Measurements from ENCODE around the gene HELLS.
"Not testable (repeated sequence)": the region's sequence is repeated elsewhere in the genome, so short reads cannot be mapped to it uniquely, and the experiment has no call there.

HELLS gene

DNA sequence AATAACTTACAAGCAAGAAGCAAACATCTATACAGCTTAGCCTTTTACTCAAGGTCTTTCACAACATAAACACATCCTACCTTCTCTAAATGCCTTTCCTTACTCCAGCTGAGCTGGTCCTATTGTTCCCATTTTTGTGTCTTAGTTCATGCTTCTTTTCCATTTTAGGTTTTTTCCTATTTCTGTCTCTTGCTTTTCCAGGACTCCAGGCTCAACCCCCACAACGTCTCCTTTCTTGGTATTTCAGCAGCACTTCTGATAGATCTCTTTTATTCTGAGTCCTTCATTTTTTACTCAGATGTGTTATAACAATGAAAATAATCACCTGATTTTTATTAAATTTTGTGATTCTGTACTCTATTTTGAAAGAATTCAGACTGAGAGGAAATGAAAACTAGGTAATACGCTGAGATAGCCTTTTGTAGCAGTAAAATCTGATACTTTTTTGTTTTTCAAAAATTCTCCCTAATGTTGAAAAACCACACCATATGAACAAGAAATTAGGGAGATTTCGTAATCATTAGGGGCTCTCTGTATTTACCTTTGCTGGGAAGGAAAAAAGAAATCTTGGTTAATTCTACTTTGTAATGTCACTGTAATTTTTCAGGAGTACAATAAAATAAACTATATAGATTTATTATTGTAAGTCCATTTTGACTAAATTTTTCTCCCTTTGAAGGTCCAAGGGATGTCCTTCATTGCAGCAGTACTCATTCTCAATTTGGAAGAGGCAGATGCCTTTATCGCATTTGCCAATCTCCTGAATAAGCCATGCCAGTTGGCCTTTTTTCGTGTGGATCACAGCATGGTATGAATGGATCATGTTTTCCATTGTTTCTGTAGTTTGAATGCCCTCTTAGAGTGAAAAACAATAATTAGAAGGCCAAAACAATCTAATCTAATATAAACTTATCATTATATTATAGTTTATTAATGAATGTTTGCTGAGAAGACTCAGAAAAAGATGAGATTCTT is 24.0 kb upstream of the HELLS start:
- no peak for DNase-seq
- no peak overlapping the region for H3K18ac ChIP-seq (ENCODE audit: low read length)
- H3K27ac ChIP-seq (ENCODE audit: low read depth, low read length) = no peak overlapping the region
- H3K36me3 ChIP-seq (ENCODE audit: control insufficient read depth in 1 of 2, insufficient read depth in 2 of 2, low read length in 2 of 2) = no peaks in the 10 kb centered on the region
- H3K4me1 ChIP-seq (ENCODE audit: control insufficient read depth in 1 of 2, insufficient read depth in 2 of 2, low read length in 2 of 2) = no peaks in the 10 kb centered on the region
- H3K79me1 ChIP-seq (ENCODE audit: low read length) = no peaks in the 10 kb centered on the region
- H2BK5ac ChIP-seq (ENCODE audit: low read depth, low read length, poor library complexity) = no peak overlapping the region
- H3K14ac ChIP-seq (ENCODE audit: low read length) = no peak overlapping the region
- no peak overlapping the region for H3K23ac ChIP-seq (ENCODE audit: low read length)
- H3K9ac ChIP-seq (ENCODE audit: low read length) = no peak overlapping the region
- H4K12ac ChIP-seq (ENCODE audit: low read depth, low read length) = no peak overlapping the region
- no peaks in the 10 kb centered on the region for H3K79me2 ChIP-seq (ENCODE audit: control insufficient read depth, insufficient read depth, low read length, poor library complexity)
- H3K9me3 ChIP-seq (ENCODE audit: insufficient read depth, low read depth, low read length) = no peaks in the 10 kb centered on the region
- H2AFZ ChIP-seq (ENCODE audit: insufficient read depth, low read length, poor library complexity) = no peak overlapping the region
- no peak overlapping the region for H2AK5ac ChIP-seq (ENCODE audit: low read length)
- no peaks in the 10 kb centered on the region for H3K27me3 ChIP-seq (ENCODE audit: insufficient read depth, low read length)
- no peak overlapping the region for H3K4me3 ChIP-seq (ENCODE audit: low read depth, low read length)
- H2BK120ac ChIP-seq (ENCODE audit: insufficient read depth, low read length, poor library complexity) = no peak overlapping the region
- H3K4me2 ChIP-seq (ENCODE audit: low read length) = no peak overlapping the region
- H2BK12ac ChIP-seq (ENCODE audit: low read length) = no peak overlapping the region
- H4K8ac ChIP-seq (ENCODE audit: low read depth, low read length) = no peak overlapping the region
- H4K91ac ChIP-seq (ENCODE audit: low read depth, low read length) = no peak overlapping the region
- no peak overlapping the region for H3K4ac ChIP-seq (ENCODE audit: low read depth, low read length)
- WGBS (ENCODE audit: extremely low coverage, insufficient coverage, insufficient read length) = no CpG with 5 or more reads among the region's 5 CpGs

DNA sequence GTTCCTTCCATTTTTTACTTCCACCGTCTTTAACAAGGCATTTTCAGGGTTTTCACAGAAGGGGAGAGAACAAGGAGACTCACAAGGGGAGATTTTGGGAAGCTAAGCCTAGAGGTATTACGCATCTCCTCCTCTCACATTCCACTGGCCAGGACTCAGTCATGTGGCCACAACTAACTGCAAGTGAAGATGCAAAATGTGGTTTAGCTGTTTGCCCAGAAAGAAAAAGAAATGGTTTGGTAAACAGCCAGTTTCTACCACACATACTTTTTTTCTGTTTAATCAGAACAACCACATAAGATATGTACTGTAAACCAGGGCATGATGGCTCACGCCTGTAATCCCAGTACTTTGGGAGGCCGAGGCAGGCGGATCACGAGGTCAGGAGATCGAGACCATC is 21.4 kb upstream of the HELLS start:
- H4K8ac ChIP-seq (ENCODE audit: low read depth, low read length) = no peak overlapping the region
- H2BK5ac ChIP-seq (ENCODE audit: low read depth, low read length, poor library complexity) = no peak overlapping the region
- no peak for DNase-seq
- H3K79me2 ChIP-seq (ENCODE audit: control insufficient read depth, insufficient read depth, low read length, poor library complexity) = no peaks in the 10 kb centered on the region
- no CpG with 5 or more reads among the region's 7 CpGs for whole genome bisulfite sequencing (ENCODE audit: extremely low coverage, insufficient coverage, insufficient read length)
- no peaks in the 10 kb centered on the region for H3K79me1 ChIP-seq (ENCODE audit: low read length)
- H3K4me2 ChIP-seq (ENCODE audit: low read length) = no peak overlapping the region
- H3K4me1 ChIP-seq (ENCODE audit: control insufficient read depth in 1 of 2, insufficient read depth in 2 of 2, low read length in 2 of 2) = no peaks in the 10 kb centered on the region
- no peaks in the 10 kb centered on the region for H3K27me3 ChIP-seq (ENCODE audit: insufficient read depth, low read length)
- H3K4me3 ChIP-seq (ENCODE audit: low read depth, low read length) = no peak overlapping the region
- no peak overlapping the region for H3K27ac ChIP-seq (ENCODE audit: low read depth, low read length)
- no peak overlapping the region for H2AK5ac ChIP-seq (ENCODE audit: low read length)
- no peak overlapping the region for H2AFZ ChIP-seq (ENCODE audit: insufficient read depth, low read length, poor library complexity)
- H3K18ac ChIP-seq (ENCODE audit: low read length) = no peak overlapping the region
- no peak overlapping the region for H3K23ac ChIP-seq (ENCODE audit: low read length)
- H3K9me3 ChIP-seq (ENCODE audit: insufficient read depth, low read depth, low read length) = no peaks in the 10 kb centered on the region
- H3K9ac ChIP-seq (ENCODE audit: low read length) = no peak overlapping the region
- H2BK12ac ChIP-seq (ENCODE audit: low read length) = no peak overlapping the region
- H3K14ac ChIP-seq (ENCODE audit: low read length) = no peak overlapping the region
- no peak overlapping the region for H4K91ac ChIP-seq (ENCODE audit: low read depth, low read length)
- no peak overlapping the region for H4K12ac ChIP-seq (ENCODE audit: low read depth, low read length)
- no peaks in the 10 kb centered on the region for H3K36me3 ChIP-seq (ENCODE audit: control insufficient read depth in 1 of 2, insufficient read depth in 2 of 2, low read length in 2 of 2)
- H3K4ac ChIP-seq (ENCODE audit: low read depth, low read length) = no peak overlapping the region
- H2BK120ac ChIP-seq (ENCODE audit: insufficient read depth, low read length, poor library complexity) = no peak overlapping the region

DNA sequence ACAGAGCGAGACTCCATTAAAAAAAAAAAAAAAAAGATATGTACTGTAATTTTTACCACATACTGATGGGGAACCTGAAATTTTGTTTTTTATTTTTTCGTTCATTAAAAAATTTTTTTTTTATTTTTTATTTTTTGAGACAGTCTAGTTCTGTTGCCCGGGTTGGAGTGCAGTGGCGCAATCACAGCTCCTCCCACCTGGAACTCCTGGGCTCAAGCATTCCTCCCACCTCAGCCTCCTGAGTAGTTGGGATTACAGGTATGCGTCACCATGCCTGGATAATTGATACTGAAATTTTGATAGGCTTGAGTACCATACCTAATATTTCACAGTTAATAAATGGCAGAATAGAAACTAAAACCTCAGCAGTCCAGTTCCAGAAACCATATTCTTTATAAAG is 20.9 kb upstream of the HELLS start:
- Histone ChIP-seq H3K23ac (ENCODE audit: low read length) (no peak overlapping the region), H3K9ac (ENCODE audit: low read length) (no peak overlapping the region), H3K4ac (ENCODE audit: low read depth, low read length) (no peak overlapping the region), H3K27me3 (ENCODE audit: insufficient read depth, low read length) (no peaks in the 10 kb centered on the region), H3K36me3 (ENCODE audit: control insufficient read depth in 1 of 2, insufficient read depth in 2 of 2, low read length in 2 of 2) (no peaks in the 10 kb centered on the region), H3K4me2 (ENCODE audit: low read length) (no peak overlapping the region), H3K18ac (ENCODE audit: low read length) (no peak overlapping the region), H2BK120ac (ENCODE audit: insufficient read depth, low read length, poor library complexity) (no peak overlapping the region), H4K8ac (ENCODE audit: low read depth, low read length) (no peak overlapping the region), H2BK5ac (ENCODE audit: low read depth, low read length, poor library complexity) (no peak overlapping the region), H4K91ac (ENCODE audit: low read depth, low read length) (no peak overlapping the region), H4K12ac (ENCODE audit: low read depth, low read length) (no peak overlapping the region), H3K79me2 (ENCODE audit: control insufficient read depth, insufficient read depth, low read length, poor library complexity) (no peaks in the 10 kb centered on the region), H2BK12ac (ENCODE audit: low read length) (no peak overlapping the region), H2AFZ (ENCODE audit: insufficient read depth, low read length, poor library complexity) (no peak overlapping the region), H3K9me3 (ENCODE audit: insufficient read depth, low read depth, low read length) (no peaks in the 10 kb centered on the region), H3K14ac (ENCODE audit: low read length) (no peak overlapping the region), H3K27ac (ENCODE audit: low read depth, low read length) (no peak overlapping the region), H3K4me1 (ENCODE audit: control insufficient read depth in 1 of 2, insufficient read depth in 2 of 2, low read length in 2 of 2) (no peaks in the 10 kb centered on the region), H2AK5ac (ENCODE audit: low read length) (no peak overlapping the region), H3K4me3 (ENCODE audit: low read depth, low read length) (no peak overlapping the region), H3K79me1 (ENCODE audit: low read length) (no peaks in the 10 kb centered on the region)
- no CpG with 5 or more reads among the region's 5 CpGs for WGBS (ENCODE audit: extremely low coverage, insufficient coverage, insufficient read length)
- DNase-seq = no peak

DNA sequence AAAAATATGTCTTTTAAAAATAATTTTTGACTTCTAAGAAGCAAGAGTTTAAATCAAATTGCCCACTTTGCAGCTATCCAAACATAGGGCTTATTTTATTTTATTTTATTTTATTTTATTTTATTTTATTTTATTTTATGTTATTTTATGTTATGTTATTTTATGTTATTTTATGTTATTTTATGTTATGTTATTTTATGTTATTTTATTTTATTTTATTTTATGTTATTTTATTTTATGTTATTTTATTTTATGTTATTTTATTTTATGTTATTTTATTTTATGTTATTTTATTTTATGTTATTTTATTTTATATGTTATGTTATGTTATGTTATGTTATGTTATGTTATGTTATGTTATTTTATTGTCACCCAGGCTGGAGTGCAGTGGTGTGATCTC is 14.0 kb upstream of the HELLS start:
- H3K9me3 ChIP-seq (ENCODE audit: insufficient read depth, low read depth, low read length); H2BK12ac ChIP-seq (ENCODE audit: low read length); H2BK120ac ChIP-seq (ENCODE audit: insufficient read depth, low read length, poor library complexity); DNase-seq; H3K18ac ChIP-seq (ENCODE audit: low read length); H3K9ac ChIP-seq (ENCODE audit: low read length); H3K4me3 ChIP-seq (ENCODE audit: low read depth, low read length); H3K14ac ChIP-seq (ENCODE audit: low read length); H3K79me1 ChIP-seq (ENCODE audit: low read length); H3K4me1 ChIP-seq (ENCODE audit: control insufficient read depth in 1 of 2, insufficient read depth in 2 of 2, low read length in 2 of 2); H3K4me2 ChIP-seq (ENCODE audit: low read length); H2AFZ ChIP-seq (ENCODE audit: insufficient read depth, low read length, poor library complexity); H2AK5ac ChIP-seq (ENCODE audit: low read length); H3K79me2 ChIP-seq (ENCODE audit: control insufficient read depth, insufficient read depth, low read length, poor library complexity); H3K4ac ChIP-seq (ENCODE audit: low read depth, low read length); H3K27me3 ChIP-seq (ENCODE audit: insufficient read depth, low read length); H4K91ac ChIP-seq (ENCODE audit: low read depth, low read length); H4K12ac ChIP-seq (ENCODE audit: low read depth, low read length); H4K8ac ChIP-seq (ENCODE audit: low read depth, low read length); H3K23ac ChIP-seq (ENCODE audit: low read length); H2BK5ac ChIP-seq (ENCODE audit: low read depth, low read length, poor library complexity); H3K36me3 ChIP-seq (ENCODE audit: control insufficient read depth in 1 of 2, insufficient read depth in 2 of 2, low read length in 2 of 2); H3K27ac ChIP-seq (ENCODE audit: low read depth, low read length): not testable (repeated sequence)
